PC-9 (cell line): ENCODE measurements around the gene SMURF1. TPM values are rescaled to one million over a fixed set of nuclear protein-coding genes. Genes with fewer than 3 reads are reported as not detected.

Source experiments
- BruUV-seq: library from RNA; stranded (reverse); fragments of 400-500 nt; replicated peaks from 2 replicates; lab custom pipeline; 2021; lab: Mats Ljungman, UMichigan
- CTCF ChIA-PET: fragments of 300-600 bp; sonication (Branson Sonifier 250); formaldehyde crosslinking; loops from one replicate; lab custom pipeline; 2022; ENCODE audit warnings: antibody characterized with exemption; lab: Charles Lee
- POLR2A ChIA-PET: fragments of 300-600 bp; sonication (Branson Sonifier 250); formaldehyde crosslinking; loops from one replicate; lab custom pipeline; 2022; ENCODE audit warnings: antibody characterized with exemption; ENCODE audit not compliant: unreplicated experiment; lab: Charles Lee
- DNase-seq, 2 experiments: peaks; one replicate each; pipeline versions ENCODE4 v3.0.0 to v3.0.0-alpha.2; 2015 to 2022; ENCODE audit warnings: mixed read lengths in 1 of 2
- H2AFZ ChIP-seq: fragments of 200-600 bp; sonication (generic); 2 replicates; pipeline ENCODE4 v1.8.1; 2017; ENCODE audit warnings: antibody characterized with exemption
- H3F3A ChIP-seq: fragments of 200-600 bp; sonication (generic); 2 replicates; pipeline ENCODE4 v1.8.1; 2017; ENCODE audit warnings: antibody characterized with exemption, mild to moderate bottlenecking, low read depth; ENCODE audit not compliant: insufficient read depth
- H3K27ac ChIP-seq: fragments of 200-600 bp; sonication (generic); 2 replicates; pipeline ENCODE4 v1.6.1; 2016; ENCODE audit warnings: mixed run types
- H3K27me3 ChIP-seq: fragments of 200-600 bp; sonication (generic); 2 replicates; pipeline ENCODE4 v1.6.1; 2016; ENCODE audit warnings: low read depth, mixed run types; ENCODE audit not compliant: insufficient read depth
- H3K36me3 ChIP-seq: fragments of 200-600 bp; sonication (generic); 2 replicates; pipeline ENCODE4 v1.6.1; 2016; ENCODE audit warnings: low read depth, mixed run types
- H3K4me1 ChIP-seq: fragments of 200-600 bp; sonication (generic); replicated peaks from 2 replicates; pipeline ENCODE4 v1.6.1; 2016; ENCODE audit warnings: mixed run types; ENCODE audit not compliant: insufficient read depth
- H3K4me2 ChIP-seq: fragments of 200-600 bp; sonication (generic); 2 replicates; pipeline ENCODE4 v1.6.1; 2017; ENCODE audit warnings: mixed run types
- H3K4me3 ChIP-seq: fragments of 200-600 bp; sonication (generic); 2 replicates; pipeline ENCODE4 v1.6.1; 2016; ENCODE audit warnings: mixed run types
- H3K79me2 ChIP-seq: fragments of 200-600 bp; sonication (generic); 2 replicates; pipeline ENCODE4 v1.6.1; 2017; ENCODE audit warnings: low read depth, mixed run types
- H3K9me2 ChIP-seq: fragments of 200-600 bp; sonication (generic); 2 replicates; pipeline ENCODE4 v1.8.1; 2017; ENCODE audit warnings: mild to moderate bottlenecking; ENCODE audit not compliant: insufficient read depth
- H3K9me3 ChIP-seq: fragments of 200-600 bp; sonication (generic); 2 replicates; pipeline ENCODE4 v1.8.1; 2016; ENCODE audit warnings: low read depth; ENCODE audit not compliant: insufficient read depth
- H4K20me1 ChIP-seq: fragments of 200-600 bp; sonication (generic); 2 replicates; pipeline ENCODE4 v1.8.1; 2017; ENCODE audit not compliant: insufficient read depth
- EZH2 ChIP-seq: fragments of 200-600 bp; sonication (generic); IDR thresholded peaks from 2 replicates; pipeline ENCODE4 v1.8.0; 2017; ENCODE audit warnings: antibody characterized with exemption, low read depth
- intact Hi-C: fragments of 100-400 bp; cut with micrococcal nuclease; formaldehyde crosslinking; loops from one replicate; pipeline ENCODE4 v1.10.0; 2022; ENCODE audit not compliant: unreplicated experiment
- total RNA-seq: library from RNA; stranded (reverse); gene quantifications from 2 replicates; pipeline ENCODE4 v1.2.3, GENCODE V29; 2021
- TF ChIP-seq, protein P1 (sequence below): fragments of 200-600 bp; sonication (generic); conservative IDR thresholded peaks from 2 replicates; pipeline ENCODE4 v1.6.1; 2017; ENCODE audit warnings: mixed run types, antibody characterized with exemption, mild to moderate bottlenecking, moderate library complexity

The SMURF1 gene
- total RNA-seq, 1 experiment from 2014 or later: 53.2 TPM

DNA sequence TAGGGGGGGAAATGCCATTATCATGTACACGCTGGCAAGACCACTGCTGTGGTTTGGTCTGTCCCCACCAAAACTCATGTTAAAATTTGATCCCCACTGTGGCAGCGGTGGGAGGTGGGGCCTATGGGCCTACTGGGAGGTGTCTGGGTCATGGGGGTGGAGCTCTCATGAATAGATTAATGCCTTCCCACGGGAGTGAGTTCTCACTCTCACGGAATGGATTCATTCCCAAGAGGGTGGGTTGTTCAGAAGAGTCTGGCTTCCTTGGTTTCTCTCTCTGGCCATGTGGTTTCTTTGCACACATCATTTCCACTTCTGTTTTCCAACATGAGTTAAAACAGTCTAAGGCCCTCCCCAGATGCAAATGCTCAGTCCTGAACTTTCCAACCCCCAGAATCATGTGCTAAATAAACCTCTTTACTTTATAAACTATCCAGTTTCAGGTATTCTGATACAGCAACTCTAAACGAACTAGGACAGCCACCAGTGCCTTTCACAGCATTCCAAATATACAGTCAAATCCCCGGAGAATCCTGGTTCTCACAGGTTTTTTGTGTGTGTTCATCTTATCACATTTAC is 44.3 kb downstream of the SMURF1 start:
- DNase-seq: no peak
- ChIA-PET CTCF (interaction anchor here (0.6 kb wide), 1 partner anchor 188 kb away, joined by 5 read pairs; no protein-coding TSS in a partner anchor), POLR2A (interaction anchor here (0.6 to 0.7 kb wide), 3 partner anchors 24 to 227 kb away, joined by 3 to 14 read pairs (median 7); no protein-coding TSS in a partner anchor)
- BruUV-seq: no TSS peak
- peaks cover 100% of the 10 kb centered on the region for H3K79me2 ChIP-seq
- H3K4me3 ChIP-seq: no peak overlapping the region
- H3K27ac ChIP-seq: peak overlapping the region; percentile 35
- H2AFZ ChIP-seq: no peak overlapping the region
- TF ChIP-seq EZH2: no peak
- peak overlapping the region; percentile 31 for H3K4me2 ChIP-seq
- no peaks in the 10 kb centered on the region for H3K27me3 ChIP-seq
- peaks cover 50% of the 10 kb centered on the region for H3K4me1 ChIP-seq
- intact Hi-C loops: no loop called here
- H3K36me3 ChIP-seq: 0 out of 2 replicates have a peak, but pooled peaks cover 2% of the 10 kb centered on the region
- H3K9me2 ChIP-seq: no peaks in the 10 kb centered on the region
- H4K20me1 ChIP-seq: peaks cover 37% of the 10 kb centered on the region
- no peaks in the 10 kb centered on the region for H3K9me3 ChIP-seq
- peaks cover 46% of the 10 kb centered on the region for H3F3A ChIP-seq

DNA sequence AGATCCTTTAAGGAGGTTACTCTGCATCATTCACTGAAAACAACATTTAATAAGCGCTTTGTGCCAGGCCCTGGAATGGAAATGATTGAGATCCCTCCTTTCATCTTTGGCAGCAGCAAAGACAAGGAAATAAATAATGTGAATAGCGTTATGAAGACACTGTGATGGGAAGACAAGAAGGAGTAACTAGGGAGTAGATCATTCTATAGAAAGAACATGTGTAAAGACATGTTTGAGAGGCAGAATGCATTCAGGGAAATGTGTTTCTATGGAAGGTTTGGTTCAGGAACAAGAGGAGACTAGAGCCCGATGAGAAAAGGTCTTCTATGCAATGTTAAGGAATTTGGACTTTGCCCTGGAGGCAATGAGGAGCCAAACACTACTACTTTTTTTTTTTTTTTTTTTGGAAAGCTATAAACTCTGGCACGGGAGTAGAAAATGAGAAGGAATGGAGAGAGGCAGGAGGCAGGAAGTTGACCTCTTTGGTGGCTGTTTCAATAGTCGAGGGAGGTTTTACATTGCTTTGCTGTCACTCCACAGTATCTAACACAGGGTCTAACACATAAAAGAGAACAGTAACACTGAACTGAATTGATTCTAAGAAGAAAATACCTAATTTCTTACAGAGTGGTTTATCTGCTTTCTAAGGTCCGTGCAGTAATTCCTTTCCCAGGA is 44.9 kb downstream of the SMURF1 start:
- no peak overlapping the region for H3K4me3 ChIP-seq
- ChIA-PET POLR2A (interaction anchor here (0.6 to 0.7 kb wide), 3 partner anchors 25 to 228 kb away, joined by 3 to 14 read pairs (median 7); no protein-coding TSS in a partner anchor), CTCF (interaction anchor here (0.6 kb wide), 1 partner anchor 188 kb away, joined by 5 read pairs; no protein-coding TSS in a partner anchor)
- H3K79me2 ChIP-seq: peaks cover 100% of the 10 kb centered on the region
- TF ChIP-seq, protein P1, sequence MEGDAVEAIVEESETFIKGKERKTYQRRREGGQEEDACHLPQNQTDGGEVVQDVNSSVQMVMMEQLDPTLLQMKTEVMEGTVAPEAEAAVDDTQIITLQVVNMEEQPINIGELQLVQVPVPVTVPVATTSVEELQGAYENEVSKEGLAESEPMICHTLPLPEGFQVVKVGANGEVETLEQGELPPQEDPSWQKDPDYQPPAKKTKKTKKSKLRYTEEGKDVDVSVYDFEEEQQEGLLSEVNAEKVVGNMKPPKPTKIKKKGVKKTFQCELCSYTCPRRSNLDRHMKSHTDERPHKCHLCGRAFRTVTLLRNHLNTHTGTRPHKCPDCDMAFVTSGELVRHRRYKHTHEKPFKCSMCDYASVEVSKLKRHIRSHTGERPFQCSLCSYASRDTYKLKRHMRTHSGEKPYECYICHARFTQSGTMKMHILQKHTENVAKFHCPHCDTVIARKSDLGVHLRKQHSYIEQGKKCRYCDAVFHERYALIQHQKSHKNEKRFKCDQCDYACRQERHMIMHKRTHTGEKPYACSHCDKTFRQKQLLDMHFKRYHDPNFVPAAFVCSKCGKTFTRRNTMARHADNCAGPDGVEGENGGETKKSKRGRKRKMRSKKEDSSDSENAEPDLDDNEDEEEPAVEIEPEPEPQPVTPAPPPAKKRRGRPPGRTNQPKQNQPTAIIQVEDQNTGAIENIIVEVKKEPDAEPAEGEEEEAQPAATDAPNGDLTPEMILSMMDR: no peak
- no peak for TF ChIP-seq EZH2
- BruUV-seq: no TSS peak
- intact Hi-C loops: no loop called here
- no peaks in the 10 kb centered on the region for H3K9me3 ChIP-seq
- no peaks in the 10 kb centered on the region for H3K36me3 ChIP-seq
- H3F3A ChIP-seq: peaks cover 42% of the 10 kb centered on the region
- H2AFZ ChIP-seq: no peak overlapping the region
- peak; percentile 31 to 66 for DNase-seq
- H3K27ac ChIP-seq: peak overlapping the region; percentile 35
- H3K27me3 ChIP-seq: no peaks in the 10 kb centered on the region
- H4K20me1 ChIP-seq: peaks cover 43% of the 10 kb centered on the region
- H3K9me2 ChIP-seq: no peaks in the 10 kb centered on the region
- H3K4me1 ChIP-seq: peaks cover 43% of the 10 kb centered on the region
- peak overlapping the region; percentile 31 for H3K4me2 ChIP-seq

DNA sequence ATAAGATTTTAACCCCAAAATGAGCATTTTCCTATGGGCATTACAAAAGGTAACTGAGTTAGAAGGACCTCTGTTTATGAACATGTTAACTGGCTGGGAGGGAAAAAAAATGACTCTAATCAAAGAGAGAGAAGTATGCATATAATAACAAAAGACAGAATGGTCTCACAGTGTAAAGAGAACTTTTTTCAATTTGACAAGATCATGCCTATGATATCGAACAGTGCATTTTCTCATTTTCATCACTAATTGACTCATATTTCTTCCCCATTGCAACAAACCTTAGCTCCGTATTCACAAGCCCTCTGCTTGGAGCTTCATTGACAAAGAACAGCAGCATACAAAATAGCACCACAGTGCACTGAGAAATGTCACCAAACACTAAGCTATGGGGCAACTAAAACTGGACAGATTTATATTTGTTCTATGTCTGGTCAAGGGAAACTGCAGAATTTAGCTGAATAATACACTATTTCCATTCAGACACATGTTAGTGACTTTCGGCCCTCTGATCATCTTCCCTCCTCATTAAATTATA is 45.6 kb downstream of the SMURF1 start:
- TF ChIP-seq, protein P1: no peak
- TF ChIP-seq EZH2: no peak
- Histone ChIP-seq H3K4me3 (no peak overlapping the region), H3K9me2 (no peaks in the 10 kb centered on the region), H3K27me3 (no peaks in the 10 kb centered on the region), H3K4me2 (peak overlapping the region; percentile 31; the same call in 1 of the 2 replicates), H3F3A (peaks cover 38% of the 10 kb centered on the region), H3K79me2 (peaks cover 100% of the 10 kb centered on the region), H3K9me3 (no peaks in the 10 kb centered on the region), H2AFZ (no peak overlapping the region), H3K36me3 (no peaks in the 10 kb centered on the region), H3K27ac (peak overlapping the region; percentile 35; the same call in 1 of the 2 replicates), H4K20me1 (peaks cover 47% of the 10 kb centered on the region), H3K4me1 (peaks cover 37% of the 10 kb centered on the region)
- ChIA-PET POLR2A (no interaction called here), CTCF (no interaction called here)
- intact Hi-C loops: no loop called here
- BruUV-seq: no TSS peak
- DNase-seq: no peak
